C4-2B (cell line): ENCODE results near the gene LUC7L.

Source experiments
- CTCF ChIP-seq: fragments of 450-650 bp; conservative IDR thresholded peaks from 2 replicates; pipeline ENCODE4 v1.5.1; 2017; ENCODE audit warnings: mild to moderate bottlenecking
- ZFX ChIP-seq: fragments of 450-650 bp; IDR thresholded peaks from 2 replicates; pipeline ENCODE4 v1.6.1; 2017

GRCh38 chr16:263944-264343, 34.7 kb upstream of the LUC7L start:
- TF ChIP-seq CTCF (no peak), ZFX (no peak)
